NCI-H1694 treated with DMSO at 0.1 percent for 48 hours (cell line): Measurements from ENCODE around the gene NKX1-1.

Experiments used
- DNase-seq: peaks from one replicate; lab custom pipeline; 2025; lab: John Stamatoyannopoulos, UW

NKX1-1 gene

DNA sequence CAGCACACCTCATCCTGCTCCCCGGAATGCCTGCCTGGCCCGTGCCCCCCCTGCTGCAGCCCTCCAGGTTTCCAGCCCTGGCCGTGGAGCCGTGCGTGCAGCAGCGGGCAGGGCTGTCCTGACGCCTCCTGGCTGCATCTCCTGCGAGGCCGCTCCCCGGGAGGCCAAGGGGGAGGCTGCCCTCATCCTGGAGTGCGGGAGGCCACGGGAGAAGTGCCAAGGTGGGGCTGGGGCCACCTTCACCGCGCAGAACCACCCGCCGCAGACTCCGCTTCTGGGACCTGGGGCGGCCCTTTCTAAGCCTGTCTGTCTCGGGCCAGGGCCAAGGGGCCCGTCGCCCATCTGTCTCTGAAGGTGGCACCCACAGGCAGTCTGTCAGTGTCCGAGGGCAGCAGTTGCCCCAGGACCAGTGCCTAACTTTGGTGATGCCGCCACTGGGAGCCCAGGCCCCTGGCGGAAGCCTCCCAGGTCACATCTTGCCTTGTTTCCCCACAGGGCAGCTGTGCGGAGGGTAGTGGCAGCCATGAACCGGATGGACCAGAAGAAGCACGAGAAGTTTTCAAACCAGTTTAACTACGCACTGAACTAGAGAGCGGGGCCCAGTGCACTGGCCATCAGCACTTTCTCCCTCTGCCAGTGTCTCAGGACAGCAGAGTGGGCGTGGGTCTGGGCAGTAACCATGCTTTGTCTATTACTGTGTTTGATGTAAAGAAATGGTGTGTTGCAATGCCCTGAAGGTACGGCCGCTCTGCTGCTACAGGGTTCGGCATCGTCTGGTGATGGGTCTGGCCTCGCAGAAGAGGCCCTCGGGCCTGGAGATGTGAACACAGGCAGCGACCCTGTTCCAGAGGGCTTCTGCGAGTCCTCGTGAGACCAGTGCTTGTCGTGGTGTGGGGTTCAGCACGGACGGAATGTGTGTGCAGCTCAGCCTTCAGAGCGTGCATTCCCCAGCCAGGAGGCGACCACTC, 20.6 kb downstream of the NKX1-1 start:
- DNase-seq, result no peak

DNA sequence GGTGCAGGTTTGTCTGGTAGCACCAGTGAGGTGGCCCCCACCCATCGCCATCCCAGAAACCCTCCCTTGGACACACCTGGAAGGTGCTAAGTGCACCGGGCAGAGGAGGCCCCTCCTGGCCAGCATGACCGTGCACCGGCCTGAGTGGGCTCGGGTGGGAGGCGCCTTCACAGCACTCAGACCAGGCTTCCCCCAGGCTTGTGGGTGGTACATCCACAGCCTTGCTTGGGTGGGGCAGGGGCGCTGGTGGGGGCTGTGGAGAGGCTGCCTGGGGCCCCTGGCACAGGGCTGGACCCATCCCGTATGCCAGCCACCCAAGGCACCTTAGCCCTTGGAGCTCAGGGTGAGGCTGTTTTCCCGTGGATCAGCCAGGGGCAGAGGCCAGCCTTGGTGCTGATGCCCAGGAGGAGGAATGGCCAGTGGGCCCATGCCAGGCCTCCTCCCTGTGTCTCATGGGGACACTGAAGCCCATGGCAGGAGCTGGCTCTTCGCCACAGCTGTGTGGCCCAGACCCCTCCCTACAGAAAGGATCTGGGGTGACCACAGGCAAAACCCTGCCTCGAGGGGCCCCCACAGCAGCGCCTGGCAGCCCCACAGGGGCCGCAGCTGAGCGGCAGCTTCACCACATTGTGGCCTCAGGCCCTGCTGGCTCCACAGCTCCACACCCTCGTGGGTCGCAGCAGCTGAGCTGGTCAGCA, 21.4 kb downstream of the NKX1-1 start:
- DNase-seq, result no peak

DNA sequence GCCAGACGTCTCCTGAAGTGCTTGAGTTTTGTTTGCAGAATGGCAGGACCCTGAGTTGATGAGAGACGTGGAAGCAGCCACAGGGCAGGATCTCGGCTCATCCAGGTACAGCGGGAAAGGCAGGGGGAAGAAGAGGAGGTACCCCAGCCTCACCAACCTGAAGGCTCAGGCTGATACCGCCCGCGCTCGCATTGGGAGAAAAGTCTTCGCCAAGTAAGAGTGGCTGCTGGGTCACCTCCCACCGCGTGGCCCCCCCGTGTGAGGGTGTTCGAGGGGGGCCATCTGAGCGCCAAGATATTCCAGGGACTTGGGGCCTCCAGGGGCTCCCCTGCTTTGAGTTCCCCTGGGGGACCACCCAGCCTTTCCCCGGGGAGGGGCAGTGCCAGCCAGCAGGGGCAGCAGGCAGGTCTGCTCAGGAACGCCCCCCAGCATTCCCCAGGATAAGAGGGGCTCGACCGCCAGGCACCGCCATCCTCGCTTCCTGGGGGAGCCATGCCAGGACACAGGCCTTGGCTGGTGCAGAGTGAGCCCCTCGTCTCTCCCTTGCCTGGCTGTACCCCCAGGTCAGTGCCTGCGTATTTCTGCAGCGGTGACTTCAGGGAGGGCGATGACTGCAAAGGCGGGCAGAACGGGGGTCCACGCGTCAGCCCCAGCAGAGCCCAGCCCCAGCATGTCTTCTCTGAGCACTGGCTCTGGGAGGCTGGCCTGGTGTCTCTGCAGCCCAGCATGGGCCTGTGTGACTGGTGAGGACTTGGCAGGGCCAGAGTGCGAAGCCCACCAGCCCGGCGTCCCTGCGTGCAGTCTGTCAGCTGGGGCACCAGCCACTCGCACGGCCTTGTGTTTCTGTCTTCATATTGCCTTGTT, 22.3 kb downstream of the NKX1-1 start:
- no peak for DNase-seq

DNA sequence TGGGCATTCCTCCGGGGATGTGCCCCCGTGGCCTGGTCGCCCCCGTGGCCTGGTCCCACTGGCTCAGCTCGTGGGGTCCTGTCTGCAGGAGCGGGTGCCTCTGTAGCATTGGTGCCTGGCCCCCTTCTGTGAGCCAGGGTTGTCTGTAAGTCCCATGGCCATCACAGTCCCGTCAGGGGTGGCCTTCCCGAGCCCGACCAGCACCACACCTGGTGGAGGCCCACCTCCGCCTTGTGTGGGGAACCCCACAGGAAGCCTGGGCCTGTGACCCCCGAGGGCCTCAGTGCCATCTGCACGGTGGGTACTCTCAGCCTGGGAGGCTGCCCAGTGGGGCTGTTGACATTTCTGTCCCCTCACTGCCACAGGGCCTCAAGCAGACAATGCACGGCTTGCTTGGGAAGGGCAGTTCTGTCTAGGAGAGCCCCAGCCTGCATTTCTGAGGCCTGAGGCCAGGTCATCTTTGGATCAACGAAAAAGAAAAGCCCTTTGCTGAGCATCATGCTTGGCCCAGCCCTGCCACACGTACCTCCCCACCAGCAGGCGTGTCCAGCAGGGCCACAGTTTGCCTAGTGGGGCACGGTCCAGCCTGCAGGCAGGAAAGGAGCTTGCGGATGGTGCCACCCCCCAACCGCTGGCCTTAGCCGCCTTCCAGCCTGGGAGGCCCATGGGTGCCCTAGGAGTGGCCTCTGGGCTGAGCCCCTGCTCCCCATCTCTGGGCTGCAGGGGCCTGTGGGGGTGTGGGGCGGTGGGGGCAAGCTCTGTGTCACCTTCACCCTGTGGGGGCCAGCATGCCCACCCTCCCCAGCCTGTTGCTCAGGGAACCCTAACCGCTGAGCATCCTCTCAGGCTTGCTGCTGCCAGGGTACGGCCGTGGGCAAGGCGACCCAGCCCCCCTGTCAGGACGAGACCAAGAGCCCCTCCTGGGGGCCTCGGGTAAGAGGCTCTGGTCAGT, 23.2 kb downstream of the NKX1-1 start:
- DNase-seq, result no peak

DNA sequence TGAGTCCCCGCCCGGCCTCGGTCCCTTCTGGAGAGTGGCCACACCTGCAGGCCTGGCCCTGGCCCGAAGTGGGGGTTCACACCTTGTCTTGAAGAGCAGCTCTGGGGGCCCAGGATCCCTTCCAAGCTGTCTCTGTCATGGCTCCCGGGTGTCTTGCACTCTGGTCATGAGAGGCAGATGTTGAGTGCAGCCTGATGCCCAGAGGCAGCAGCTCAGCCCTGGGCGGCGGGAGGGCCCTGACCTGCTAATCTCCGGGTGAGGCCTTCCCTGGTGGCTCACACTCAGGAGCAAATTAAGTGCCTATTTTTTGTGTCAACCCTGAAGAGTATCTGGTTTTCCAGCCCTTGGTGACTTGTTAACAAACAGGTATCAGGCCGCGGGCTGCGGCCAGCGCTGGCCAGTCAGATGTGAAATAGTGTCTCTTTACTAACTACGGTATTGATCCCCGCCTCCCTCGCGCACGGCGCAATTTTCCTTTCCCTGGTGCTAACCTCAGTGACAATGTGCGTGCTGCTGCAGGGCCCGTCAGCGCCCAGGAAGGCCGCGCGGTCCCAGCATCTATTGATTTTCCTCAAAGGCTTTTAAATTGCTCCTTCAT, 24.2 kb downstream of the NKX1-1 start:
- no peak for DNase-seq

DNA sequence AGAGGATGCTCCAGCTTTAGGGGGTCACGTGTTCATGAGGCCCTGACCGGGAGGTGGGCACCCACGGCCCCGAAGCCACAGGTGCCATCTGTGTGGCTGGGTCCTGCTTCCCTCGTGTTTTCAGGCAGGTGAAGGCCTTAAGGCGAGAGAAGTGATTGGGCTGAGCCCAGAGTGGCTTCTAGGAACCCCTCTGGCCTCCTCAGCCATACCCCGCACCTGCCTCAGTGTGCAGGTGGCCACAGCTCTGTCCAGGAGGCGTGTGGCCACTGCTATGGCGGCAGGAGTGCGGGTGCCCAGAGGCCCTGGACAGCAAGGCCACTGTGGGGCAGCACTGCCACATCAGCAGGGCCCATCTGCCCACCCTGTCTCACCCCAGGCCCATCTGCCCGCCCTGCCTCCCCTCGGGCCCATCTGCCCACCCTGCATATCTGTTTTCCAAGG, 25.0 kb downstream of the NKX1-1 start:
- DNase-seq, result no peak

DNA sequence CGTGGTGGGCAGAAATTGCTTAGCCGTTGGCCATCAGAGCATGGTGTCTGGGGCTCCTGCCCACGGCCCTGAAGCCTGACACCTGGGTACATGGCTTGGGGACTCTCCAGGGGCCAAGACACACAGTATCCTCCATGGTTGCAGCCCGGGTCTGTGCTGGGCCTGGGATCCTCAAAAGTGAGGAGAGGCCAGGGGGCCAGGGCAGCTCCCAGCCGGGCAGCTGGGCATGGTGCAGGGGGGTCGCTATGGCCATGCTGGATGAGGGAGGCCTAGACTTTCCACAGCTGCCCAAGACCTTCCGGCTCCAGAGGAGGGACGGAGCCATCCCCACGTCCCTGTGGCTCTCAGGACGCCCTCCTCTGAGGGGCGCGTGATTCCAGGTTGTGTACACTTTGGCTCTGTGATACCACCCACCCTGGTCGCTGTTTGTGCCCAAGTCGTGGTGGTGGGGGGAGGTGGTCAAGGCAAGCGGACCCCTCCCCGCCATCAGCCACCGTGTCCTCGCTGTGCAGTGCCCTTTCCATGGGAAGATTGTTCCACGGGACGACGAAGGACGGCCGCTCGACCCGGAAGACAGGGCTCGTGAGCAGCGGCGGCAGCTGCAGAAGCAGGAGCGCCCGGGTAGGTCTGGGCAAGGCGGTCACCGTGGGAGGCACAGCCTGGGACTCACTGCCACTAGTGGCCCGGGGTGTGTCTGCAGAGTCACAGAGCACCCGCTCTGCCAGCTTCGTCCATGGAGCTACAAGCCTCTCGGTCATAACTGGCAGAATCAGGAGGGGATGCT, 25.7 kb downstream of the NKX1-1 start:
- no peak for DNase-seq

DNA sequence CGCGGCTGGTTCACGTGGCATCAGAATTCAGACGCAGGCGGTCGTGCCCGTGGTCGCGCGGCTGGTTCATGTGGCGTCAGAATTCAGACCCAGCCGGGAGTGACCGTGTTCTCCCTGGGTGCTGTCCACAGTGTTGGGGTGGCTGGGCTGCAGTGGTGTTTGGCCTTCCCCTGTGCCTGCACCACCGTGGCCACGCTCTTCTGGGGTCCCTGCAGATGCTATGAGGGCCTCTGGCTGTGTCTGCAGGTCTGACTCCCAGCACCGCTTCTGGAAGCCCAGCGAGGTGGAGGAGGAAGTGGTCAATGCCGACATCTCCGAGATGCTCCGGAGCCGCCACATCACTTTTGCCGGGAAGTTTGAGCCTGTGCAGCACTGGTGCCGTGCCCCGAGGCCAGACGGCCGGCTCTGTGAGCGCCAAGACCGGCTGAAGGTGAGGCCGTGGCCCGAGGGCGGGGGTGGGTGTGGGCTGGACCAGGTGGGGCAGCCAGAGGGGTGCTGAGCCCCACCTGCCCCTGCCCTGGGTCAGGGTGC, 26.4 kb downstream of the NKX1-1 start:
- DNase-seq, result no peak

DNA sequence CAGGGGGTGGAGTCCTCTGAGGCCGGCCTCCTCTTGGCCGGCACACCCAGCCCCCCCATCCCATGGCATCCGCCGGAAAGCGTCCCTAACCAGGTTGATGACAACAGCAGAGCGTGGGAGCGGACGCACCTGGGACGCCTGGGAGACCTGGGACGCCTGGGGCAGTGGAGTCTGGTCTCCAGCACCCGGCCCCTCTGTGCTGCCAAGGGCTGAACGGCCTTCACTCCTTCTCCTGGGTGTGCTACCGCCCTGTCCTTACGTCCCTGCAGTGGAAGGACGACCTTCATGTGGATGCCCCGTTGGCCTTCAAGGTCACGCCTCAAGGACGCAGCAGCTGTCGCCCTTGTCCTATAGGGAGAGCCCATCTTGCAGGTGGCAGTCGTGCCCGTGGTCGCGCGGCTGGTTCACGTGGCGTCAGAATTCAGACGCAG, 26.9 kb downstream of the NKX1-1 start:
- DNase-seq, result no peak

DNA sequence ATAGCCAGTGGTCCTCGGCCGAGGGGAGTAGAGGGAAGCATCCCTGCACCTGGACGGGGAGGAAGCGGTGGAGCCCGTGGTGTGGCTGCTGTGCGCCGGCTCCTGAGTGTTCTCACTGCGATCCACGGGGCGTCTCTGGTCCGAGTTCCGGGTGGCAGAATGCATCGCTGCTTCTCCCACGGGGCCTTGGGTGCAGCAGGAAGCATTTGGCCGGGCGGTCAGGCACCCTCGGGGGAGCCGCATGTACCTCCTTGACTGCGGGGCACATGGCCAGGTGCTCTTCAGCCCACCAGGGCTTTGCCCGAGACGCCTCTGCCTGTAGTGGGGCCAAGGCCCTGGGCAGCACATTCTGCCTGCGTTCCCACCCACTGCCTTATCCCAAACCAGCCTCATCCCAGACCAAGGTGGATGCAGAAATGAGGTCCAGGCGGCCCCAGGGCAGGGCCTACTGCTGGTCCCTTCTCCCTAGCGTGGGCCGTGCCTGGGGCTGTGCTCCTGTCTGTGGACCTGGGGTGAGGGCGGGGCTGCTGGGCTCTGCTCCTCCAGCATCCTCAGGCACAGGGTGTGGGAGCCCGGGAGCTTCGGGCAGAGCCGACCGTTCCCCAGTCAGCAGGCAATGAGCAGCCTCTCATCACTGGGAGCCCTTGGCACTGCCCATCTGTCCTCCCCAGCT, 27.5 kb downstream of the NKX1-1 start:
- no peak for DNase-seq

DNA sequence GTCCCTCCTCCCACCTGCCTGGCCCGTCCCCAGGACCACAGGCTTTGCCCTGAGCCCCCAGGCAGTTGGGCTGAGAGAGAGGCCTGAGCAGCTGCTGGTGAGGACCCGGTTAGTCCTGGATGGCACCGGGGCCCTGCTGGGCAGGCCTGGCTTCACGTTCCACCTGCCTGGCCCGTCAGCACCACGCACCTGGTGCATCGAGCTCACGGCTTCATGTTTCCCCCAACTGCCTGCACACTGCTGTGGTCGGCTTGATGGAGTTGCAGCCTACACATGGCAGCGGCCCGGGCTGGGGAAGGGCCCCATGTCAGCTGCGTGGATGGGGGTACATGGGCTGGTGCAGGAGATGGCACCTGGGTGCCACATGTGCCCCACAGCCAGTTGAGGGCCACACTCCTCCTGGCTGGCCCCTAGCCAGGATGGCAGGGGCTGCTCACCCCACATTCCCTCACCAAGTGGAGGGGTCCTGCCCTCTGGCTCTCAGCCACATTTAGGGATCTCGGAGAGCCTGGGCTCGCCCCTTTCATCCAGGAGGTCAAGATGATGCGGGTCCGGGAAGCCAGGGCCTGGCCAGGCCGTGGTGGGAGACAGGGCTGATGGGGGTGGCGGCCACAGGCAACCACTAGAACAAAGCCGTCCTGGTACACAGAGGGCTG, 28.5 kb downstream of the NKX1-1 start:
- DNase-seq, result no peak

DNA sequence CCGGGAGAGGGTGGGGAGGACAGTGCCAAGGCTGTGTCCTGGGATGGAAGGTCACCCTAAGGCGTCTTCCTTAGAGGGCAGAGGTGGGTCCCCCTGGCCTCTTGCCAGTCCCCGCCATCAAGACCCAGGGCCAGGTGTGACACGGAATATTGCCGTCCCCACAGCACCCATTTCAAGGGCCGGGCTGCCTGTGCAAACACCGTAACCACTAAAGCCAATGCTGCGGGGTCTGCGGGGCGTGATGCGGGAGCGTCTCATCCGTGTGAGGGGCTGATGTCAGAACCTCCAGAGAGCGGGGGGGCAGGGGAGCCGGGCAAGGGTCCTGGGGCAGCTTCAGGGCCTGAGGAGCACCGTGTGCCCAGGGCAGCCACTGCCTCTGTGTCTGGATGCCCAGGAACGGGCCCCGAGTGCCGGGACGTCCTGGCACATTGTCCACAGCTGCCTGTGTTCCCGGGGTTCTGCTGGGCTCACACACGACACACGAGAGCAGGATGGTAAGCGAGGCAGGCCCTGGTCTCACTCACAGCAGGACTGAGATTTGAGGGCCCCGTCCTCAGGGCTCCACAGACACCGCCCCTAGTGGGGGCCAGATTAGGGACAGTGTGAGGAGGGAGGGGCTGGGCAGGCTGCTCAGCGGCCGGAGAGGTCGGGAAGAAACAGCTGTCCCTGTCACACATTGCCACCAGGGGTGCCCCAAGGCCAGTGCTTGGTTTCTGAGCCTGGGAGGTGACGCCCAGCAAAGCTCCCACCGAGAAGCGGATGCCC, 29.2 kb downstream of the NKX1-1 start:
- DNase-seq, result no peak

DNA sequence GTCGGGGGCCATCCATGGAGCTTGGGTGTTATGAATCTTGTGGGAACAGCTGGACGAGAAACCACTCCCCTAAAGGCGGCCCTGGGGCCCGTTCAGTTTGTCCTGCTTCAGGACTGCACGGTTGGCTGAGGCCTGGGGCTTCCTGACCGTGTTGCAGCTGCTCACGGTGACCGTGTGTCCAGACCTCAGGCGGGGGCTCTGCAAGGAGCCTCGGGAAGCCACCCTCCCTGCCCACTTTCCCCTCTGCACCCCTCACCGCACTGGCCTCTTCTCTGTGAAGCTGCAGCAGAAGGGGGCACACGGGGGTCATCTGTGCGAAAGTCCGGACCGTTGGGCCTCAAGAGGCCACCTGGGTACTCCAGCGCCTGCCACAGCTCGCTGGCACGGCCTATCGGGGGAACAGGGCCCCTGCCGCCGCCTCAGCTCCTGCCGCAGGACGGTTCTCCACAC, 29.8 kb downstream of the NKX1-1 start:
- DNase-seq, result no peak

DNA sequence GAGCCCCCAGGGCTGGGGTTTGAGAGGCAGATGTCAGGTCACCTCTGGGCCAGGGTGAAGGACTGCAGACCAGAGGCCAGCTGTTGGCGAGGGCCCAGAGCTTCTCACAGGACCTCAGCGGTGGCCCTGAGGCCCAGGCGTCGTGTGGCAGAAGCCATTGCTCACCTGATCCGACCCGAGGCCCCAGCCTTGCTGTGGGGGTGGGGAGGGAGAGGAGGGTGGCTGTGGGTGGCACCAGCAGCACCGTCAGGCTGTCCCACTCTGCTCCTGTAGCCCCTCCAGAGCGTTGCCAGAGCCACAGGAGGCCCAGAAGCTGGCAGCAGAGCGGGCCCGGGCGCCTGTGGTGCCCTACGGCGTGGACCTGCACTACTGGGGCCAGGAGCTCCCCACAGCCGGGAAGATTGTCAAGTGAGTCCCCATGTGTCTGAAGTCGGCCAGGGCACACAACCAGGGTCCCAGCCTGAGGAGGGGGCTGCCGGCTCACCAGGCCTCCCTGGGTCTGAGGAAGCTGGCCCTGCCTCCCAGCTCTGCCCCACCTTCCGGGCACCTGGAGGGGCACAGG, 30.4 kb downstream of the NKX1-1 start:
- DNase-seq, result no peak

DNA sequence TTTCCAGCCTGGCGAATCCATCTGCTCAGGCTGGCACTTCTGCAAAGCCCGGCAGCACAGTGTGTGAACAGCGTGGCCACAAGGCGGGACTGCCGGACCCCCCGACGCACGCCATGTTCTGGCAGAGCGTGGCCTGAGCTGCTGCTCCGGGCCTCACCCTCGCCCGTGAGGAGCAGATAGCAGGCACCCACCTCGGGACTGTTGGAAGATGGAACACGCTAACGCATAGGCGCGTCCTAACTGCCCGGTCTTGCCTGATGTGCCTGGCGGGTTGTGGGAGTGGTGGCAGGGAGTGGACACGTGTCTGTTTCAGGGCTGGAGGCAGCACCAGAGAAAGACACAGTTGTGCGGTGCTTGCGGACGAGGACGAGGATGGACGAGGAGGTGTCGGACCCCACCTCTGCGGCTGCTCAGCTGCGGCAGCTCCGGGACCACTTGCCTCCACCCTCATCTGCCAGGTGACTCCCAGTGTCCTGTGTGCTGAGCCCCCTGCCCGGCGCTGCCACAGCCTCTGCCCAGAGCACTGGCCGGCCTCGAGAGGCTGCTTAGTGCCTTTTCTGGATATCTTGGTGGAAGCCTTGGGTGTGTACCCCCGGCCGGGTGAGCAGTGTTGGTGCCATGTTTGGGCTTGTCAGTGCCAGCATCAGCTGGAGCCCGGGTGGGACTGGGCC, 31.1 kb downstream of the NKX1-1 start:
- DNase-seq, result no peak

DNA sequence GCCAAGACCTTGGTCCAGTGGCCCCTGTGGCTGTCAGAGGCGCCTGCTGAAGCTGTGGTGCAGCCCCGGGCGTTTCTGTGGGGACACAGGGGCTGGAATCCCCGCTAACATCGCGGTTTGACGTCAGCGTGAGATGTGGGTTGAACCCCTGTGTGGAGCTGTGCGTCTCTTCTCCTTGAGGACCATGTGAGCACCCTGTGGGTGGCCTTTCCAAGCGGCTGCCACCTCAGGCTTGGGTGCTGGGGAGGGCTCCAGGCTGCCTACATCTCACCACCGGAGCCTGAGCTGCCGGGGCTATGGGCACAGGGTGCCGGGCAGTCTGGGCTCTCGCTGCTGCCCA, 31.6 kb downstream of the NKX1-1 start:
- no peak for DNase-seq
